ENCODE results near the gene DNAJC5G. TPM values are rescaled to one million over a fixed set of nuclear protein-coding genes. Genes with fewer than 3 reads are reported as not detected.
A peak's percentile ranks its signal among the peaks of the same experiment; 100 is the strongest.
"Not testable (repeated sequence)": the region's sequence is repeated elsewhere in the genome, so short reads cannot be mapped to it uniquely, and the experiment has no call there.

Gene DNAJC5G
- total and polyA plus RNA-seq, 7 donors, result 0.71 to 1.7 TPM; not detected in 5

DNA sequence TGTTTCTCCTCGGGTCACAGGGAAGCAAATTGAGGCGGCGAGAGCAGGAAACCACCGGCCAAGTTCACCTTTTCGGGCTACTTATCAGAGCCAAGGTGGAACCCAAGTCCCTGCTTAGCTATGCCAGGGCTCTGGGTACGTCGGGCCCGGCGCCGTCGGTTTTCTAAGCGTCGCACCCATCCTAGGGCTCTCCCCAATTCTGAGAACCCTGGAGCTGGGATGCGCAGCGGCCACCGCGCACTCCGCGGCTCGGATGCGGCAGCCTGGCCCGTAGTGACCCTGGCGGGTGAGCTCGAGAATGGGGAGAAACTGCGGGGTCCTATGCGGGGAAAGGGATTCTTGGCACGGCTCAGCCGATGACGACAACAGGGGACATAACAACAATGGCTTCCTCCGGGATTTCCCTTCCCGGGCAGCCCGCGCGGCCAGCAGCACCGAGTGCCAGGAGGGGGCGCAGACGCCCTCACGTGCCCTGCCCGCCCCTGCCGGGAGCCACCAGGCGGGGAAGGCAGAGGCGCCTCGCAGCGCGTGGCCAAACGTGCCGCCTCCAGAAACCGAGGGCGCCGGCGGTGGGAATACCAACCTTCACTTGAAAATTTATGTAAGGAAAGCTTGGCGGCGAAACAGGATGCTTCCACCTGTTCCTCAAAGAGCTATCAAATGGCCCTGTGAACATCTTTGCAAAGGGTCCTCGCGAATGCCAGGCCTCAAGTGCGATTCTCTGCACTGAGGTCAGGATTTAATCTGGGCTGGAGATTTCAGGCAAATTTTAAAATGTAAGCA lies 10.3 kb upstream of the DNAJC5G start:
- H3K27me3 ChIP-seq, result peaks cover 43 to 89% (median 72%) of the 10 kb centered on the region in 3 donors
- no peak for DNase-seq
- 4% methylated on average over 56 of the region's 56 CpGs for WGBS, 2 donors

DNA sequence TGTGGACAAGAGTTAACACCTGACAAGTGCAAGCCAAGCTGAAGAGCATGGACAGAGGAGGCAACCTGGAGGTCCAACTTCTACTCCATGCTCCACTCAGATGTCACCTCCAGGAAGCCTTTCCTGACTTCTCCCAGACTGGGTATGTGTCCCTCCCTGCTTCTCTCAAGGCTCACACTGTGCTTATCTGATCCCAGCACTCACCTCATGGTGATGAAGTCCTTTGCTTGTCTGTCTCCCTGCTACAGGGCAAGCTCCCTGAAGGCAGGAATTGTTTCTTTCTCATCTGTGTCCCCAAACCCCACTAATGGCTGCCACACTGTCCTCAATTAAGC lies 9.7 kb upstream of the DNAJC5G start:
- no peak overlapping the region for H3K4me3 ChIP-seq
- no peak for DNase-seq
- intact Hi-C loops (cut with DNase I), result no loop called here
- H3K27ac ChIP-seq, result no peak overlapping the region
- H3K9me3 ChIP-seq, result no peaks in the 10 kb centered on the region
- TF ChIP-seq, protein P1, sequence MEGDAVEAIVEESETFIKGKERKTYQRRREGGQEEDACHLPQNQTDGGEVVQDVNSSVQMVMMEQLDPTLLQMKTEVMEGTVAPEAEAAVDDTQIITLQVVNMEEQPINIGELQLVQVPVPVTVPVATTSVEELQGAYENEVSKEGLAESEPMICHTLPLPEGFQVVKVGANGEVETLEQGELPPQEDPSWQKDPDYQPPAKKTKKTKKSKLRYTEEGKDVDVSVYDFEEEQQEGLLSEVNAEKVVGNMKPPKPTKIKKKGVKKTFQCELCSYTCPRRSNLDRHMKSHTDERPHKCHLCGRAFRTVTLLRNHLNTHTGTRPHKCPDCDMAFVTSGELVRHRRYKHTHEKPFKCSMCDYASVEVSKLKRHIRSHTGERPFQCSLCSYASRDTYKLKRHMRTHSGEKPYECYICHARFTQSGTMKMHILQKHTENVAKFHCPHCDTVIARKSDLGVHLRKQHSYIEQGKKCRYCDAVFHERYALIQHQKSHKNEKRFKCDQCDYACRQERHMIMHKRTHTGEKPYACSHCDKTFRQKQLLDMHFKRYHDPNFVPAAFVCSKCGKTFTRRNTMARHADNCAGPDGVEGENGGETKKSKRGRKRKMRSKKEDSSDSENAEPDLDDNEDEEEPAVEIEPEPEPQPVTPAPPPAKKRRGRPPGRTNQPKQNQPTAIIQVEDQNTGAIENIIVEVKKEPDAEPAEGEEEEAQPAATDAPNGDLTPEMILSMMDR (IDR thresholded peaks at IDR 0.05), result no peak
- TF ChIP-seq EP300 (IDR thresholded peaks at IDR 0.05), result no peak
- no peak for TF ChIP-seq POLR2A (IDR thresholded peaks at IDR 0.05)
- TF ChIP-seq POLR2AphosphoS5 (IDR thresholded peaks at IDR 0.05), result no peak
- no peaks in the 10 kb centered on the region for H3K36me3 ChIP-seq
- peaks cover 0 to 38% (median 37%) of the 10 kb centered on the region in 4 donors for H3K4me1 ChIP-seq
- H3K27me3 ChIP-seq, result peaks cover 43 to 83% (median 68%) of the 10 kb centered on the region in 3 donors

More for the DNA sequence above, 10.3 kb upstream of the DNAJC5G start:
- H3K27ac ChIP-seq, result no peak overlapping the region
- intact Hi-C loops (cut with DNase I), result no loop called here
- no peaks in the 10 kb centered on the region for H3K36me3 ChIP-seq
- H3K4me1 ChIP-seq, result peaks cover 0 to 38% (median 37%) of the 10 kb centered on the region in 4 donors
- peak overlapping the region in 3 of 4 donors; percentile 15 to 30 (median 26) for H3K4me3 ChIP-seq
- no peaks in the 10 kb centered on the region for H3K9me3 ChIP-seq
- TF ChIP-seq POLR2AphosphoS5 (IDR thresholded peaks at IDR 0.05), result peak in 1 of 4 donors; percentile 22
- TF ChIP-seq EP300 (IDR thresholded peaks at IDR 0.05), result no peak
- TF ChIP-seq, protein P1 (IDR thresholded peaks at IDR 0.05), result peak in 2 of 4 experiments; percentile 29 to 30
- TF ChIP-seq POLR2A (IDR thresholded peaks at IDR 0.05), result no peak

DNA sequence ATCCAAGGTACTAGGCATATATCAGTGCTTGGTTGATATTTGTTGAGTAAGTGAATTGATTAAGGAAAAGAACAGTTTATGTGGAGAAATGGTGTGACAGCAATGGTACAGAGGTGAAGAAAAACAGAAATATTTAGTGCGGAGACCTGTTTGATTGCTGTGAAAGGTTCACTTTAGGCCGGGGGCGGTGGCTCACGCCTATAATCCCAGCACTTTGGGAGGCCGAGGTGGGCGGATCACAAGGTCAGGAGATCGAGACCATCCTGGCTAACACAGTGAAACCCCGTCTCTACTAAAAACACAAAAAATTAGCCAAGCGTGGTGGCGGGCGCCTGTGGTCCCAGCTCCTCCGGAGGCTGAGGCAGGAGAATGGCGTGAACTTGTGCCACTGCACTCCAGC lies 6.9 kb upstream of the DNAJC5G start:
- peaks cover 0 to 21% (median 20%) of the 10 kb centered on the region in 4 donors for H3K4me1 ChIP-seq

DNA sequence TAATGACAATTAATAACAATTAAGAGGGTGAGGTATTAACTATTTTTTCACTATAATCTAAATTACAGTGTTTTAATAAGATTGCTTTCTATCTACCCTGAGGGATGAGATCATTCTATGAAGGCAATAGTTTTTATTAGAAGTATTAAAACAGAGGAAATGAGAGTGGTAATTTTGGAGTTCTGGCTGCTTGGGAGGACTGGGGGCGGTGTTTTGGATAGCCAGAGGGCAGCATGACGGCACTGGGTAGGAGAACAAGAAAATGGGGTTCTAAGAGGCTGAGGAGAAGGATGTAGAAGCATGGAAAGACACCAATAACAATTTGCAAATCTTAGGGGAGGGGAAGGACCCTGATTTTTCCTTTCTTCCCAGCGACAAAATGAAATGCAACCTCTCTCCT lies 5.1 kb upstream of the DNAJC5G start:
- no peaks in the 10 kb centered on the region for H3K36me3 ChIP-seq
- peaks cover 0 to 3% (median 2%) of the 10 kb centered on the region in 4 donors for H3K4me1 ChIP-seq
- no peak overlapping the region for H3K27ac ChIP-seq
- peaks cover 7 to 44% (median 22%) of the 10 kb centered on the region in 3 donors for H3K27me3 ChIP-seq
- no peaks in the 10 kb centered on the region for H3K9me3 ChIP-seq
- DNase-seq, result no peak
- intact Hi-C loops (cut with DNase I), result no loop called here
- 80 to 87% methylated on average over 3 of the region's 3 CpGs for WGBS, 2 donors
- no peak overlapping the region for H3K4me3 ChIP-seq
- TF ChIP-seq POLR2AphosphoS5 (IDR thresholded peaks at IDR 0.05), result no peak
- TF ChIP-seq, protein P1 (IDR thresholded peaks at IDR 0.05), result no peak
- TF ChIP-seq POLR2A (IDR thresholded peaks at IDR 0.05), result no peak
- no peak for TF ChIP-seq EP300 (IDR thresholded peaks at IDR 0.05)

More for the DNA sequence above, 6.9 kb upstream of the DNAJC5G start:
- H3K36me3 ChIP-seq; DNase-seq; H3K27ac ChIP-seq; intact Hi-C loops (cut with DNase I); H3K9me3 ChIP-seq; H3K4me3 ChIP-seq: not testable (repeated sequence)
- 91 to 93% methylated on average over 13 of the region's 13 CpGs for WGBS, 2 donors
- H3K27me3 ChIP-seq, result peaks cover 19 to 61% (median 40%) of the 10 kb centered on the region in 3 donors

DNA sequence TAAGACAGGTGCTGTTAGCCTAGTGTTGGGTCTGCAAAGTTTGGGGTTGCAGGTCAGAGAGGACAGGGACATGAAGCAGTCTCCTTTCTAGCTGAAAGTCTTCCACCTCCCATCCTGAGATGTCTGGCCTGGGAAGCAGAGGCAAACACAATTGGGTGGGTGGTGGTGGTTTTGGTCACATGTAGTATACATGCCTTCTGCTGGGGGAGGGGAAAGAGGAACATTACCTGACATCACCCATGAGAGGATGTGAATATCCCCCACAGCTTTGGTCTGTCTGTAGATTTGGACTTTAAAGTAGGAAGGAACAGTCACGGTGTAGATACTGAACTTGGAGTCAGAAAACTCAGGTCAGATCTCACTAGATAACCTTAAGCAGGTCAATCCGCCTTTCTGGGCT lies 4.6 kb upstream of the DNAJC5G start:
- Histone ChIP-seq H3K36me3 (no peaks in the 10 kb centered on the region), H3K9me3 (no peaks in the 10 kb centered on the region), H3K4me1 (no peaks in the 10 kb centered on the region), H3K27ac (no peak overlapping the region), H3K4me3 (no peak overlapping the region), H3K27me3 (peaks cover 2 to 43% (median 19%) of the 10 kb centered on the region in 3 donors)
- intact Hi-C loops (cut with DNase I), result no loop called here
- WGBS, 2 donors, result 57 to 65% methylated on average over 2 of the region's 2 CpGs
- no peak for DNase-seq
- TF ChIP-seq, protein P1 (IDR thresholded peaks at IDR 0.05), result no peak
- TF ChIP-seq POLR2AphosphoS5 (IDR thresholded peaks at IDR 0.05), result no peak
- no peak for TF ChIP-seq EP300 (IDR thresholded peaks at IDR 0.05)
- no peak for TF ChIP-seq POLR2A (IDR thresholded peaks at IDR 0.05)
